ENCODE data around the gene CYB561. TPM values are rescaled to one million over a fixed set of nuclear protein-coding genes. Genes with fewer than 3 reads are reported as not detected.

CYB561 gene
- total RNA-seq, 1 experiment from 2014 or later = 52.1 TPM

DNA sequence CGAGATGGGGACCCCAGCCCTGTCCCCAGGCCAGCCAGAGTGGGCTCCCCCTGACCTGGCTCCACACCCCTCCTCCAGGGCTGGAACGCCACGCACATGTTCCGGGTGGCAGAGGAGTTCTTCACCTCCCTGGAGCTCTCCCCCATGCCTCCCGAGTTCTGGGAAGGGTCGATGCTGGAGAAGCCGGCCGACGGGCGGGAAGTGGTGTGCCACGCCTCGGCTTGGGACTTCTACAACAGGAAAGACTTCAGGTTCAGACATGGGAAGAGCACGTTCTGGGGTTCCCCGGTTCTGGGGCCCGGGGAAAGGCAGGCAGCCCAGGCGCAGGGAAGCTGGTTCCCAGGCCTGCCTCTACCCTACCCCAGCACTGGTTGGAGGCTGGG, 35.4 kb upstream of the CYB561 start:
- no peak for DNase-seq
- H3K4me1 Mint-ChIP-seq (ENCODE audit: low read depth, unreplicated experiment) = no peaks in the 10 kb centered on the region
- H3K9me3 Mint-ChIP-seq (ENCODE audit: low read depth, unreplicated experiment) = no peaks in the 10 kb centered on the region
- no peak overlapping the region for H3K27ac Mint-ChIP-seq (ENCODE audit: unreplicated experiment)
- no TSS peak for BruUV-seq (replicated peaks)
- CTCF ChIA-PET = interaction anchor here (0.7 to 4.8 kb wide), 2 partner anchors 56 to 70 kb away, joined by 5 to 50 read pairs; no protein-coding TSS in a partner anchor
- intact Hi-C loops (cut with micrococcal nuclease; ENCODE audit: unreplicated experiment) = no loop called here
- no peaks in the 10 kb centered on the region for H3K27me3 Mint-ChIP-seq (ENCODE audit: unreplicated experiment)
- H3K36me3 Mint-ChIP-seq (ENCODE audit: insufficient read depth, unreplicated experiment) = peaks cover 15% of the 10 kb centered on the region
- TF ChIP-seq, protein P1, sequence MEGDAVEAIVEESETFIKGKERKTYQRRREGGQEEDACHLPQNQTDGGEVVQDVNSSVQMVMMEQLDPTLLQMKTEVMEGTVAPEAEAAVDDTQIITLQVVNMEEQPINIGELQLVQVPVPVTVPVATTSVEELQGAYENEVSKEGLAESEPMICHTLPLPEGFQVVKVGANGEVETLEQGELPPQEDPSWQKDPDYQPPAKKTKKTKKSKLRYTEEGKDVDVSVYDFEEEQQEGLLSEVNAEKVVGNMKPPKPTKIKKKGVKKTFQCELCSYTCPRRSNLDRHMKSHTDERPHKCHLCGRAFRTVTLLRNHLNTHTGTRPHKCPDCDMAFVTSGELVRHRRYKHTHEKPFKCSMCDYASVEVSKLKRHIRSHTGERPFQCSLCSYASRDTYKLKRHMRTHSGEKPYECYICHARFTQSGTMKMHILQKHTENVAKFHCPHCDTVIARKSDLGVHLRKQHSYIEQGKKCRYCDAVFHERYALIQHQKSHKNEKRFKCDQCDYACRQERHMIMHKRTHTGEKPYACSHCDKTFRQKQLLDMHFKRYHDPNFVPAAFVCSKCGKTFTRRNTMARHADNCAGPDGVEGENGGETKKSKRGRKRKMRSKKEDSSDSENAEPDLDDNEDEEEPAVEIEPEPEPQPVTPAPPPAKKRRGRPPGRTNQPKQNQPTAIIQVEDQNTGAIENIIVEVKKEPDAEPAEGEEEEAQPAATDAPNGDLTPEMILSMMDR (IDR thresholded peaks at IDR 0.05; ENCODE audit: unreplicated experiment) = no peak
- H3K4me3 Mint-ChIP-seq (ENCODE audit: low read depth, unreplicated experiment) = no peak overlapping the region

DNA sequence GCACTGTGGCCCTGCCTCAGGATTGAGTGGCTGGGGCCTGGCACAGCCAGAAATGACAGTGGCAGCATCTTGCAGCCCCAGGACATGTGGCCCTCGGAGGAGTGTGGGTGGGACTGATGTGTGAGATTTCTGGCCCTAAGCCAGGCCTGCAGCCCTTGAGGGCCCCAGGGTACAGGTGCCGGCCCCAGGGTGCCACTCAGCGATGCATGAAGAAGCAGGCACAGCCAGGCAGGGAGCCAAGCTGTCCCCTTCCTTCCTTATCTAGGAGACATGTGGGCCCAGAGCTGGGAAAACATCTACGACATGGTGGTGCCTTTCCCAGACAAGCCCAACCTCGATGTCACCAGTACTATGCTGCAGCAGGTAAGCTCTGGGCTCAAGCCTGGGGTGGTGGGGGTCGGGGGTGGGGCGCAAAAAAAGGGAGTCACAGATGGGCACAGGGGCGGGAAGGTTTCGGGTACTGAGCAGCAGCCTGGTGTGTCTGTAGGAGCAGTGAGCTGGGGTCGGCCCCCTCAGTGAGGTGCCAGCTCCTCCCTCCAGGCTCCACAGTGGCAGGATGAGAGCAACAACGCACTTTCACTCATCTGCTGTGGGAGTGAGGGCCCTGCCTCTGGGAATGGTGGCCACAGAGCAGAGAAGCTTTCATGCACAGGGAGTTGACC, 34.9 kb upstream of the CYB561 start:
- no peaks in the 10 kb centered on the region for H3K27me3 Mint-ChIP-seq (ENCODE audit: unreplicated experiment)
- TF ChIP-seq, protein P1 (IDR thresholded peaks at IDR 0.05; ENCODE audit: unreplicated experiment) = no peak
- H3K27ac Mint-ChIP-seq (ENCODE audit: unreplicated experiment) = no peak overlapping the region
- no peak overlapping the region for H3K4me3 Mint-ChIP-seq (ENCODE audit: low read depth, unreplicated experiment)
- BruUV-seq (replicated peaks) = no TSS peak
- CTCF ChIA-PET = interaction anchor here (0.7 to 4.8 kb wide), 2 partner anchors 56 to 70 kb away, joined by 5 to 50 read pairs; no protein-coding TSS in a partner anchor
- intact Hi-C loops (cut with micrococcal nuclease; ENCODE audit: unreplicated experiment) = no loop called here
- DNase-seq = no peak
- peaks cover 15% of the 10 kb centered on the region for H3K36me3 Mint-ChIP-seq (ENCODE audit: insufficient read depth, unreplicated experiment)
- no peaks in the 10 kb centered on the region for H3K9me3 Mint-ChIP-seq (ENCODE audit: low read depth, unreplicated experiment)
- H3K4me1 Mint-ChIP-seq (ENCODE audit: low read depth, unreplicated experiment) = no peaks in the 10 kb centered on the region

GRCh38 chr17:63480192-63480784, 34.2 kb upstream of the CYB561 start:
- Mint-ChIP-seq H3K27me3 (ENCODE audit: unreplicated experiment) (no peaks in the 10 kb centered on the region), H3K36me3 (ENCODE audit: insufficient read depth, unreplicated experiment) (peaks cover 15% of the 10 kb centered on the region), H3K4me1 (ENCODE audit: low read depth, unreplicated experiment) (no peaks in the 10 kb centered on the region), H3K9me3 (ENCODE audit: low read depth, unreplicated experiment) (no peaks in the 10 kb centered on the region), H3K27ac (ENCODE audit: unreplicated experiment) (no peak overlapping the region), H3K4me3 (ENCODE audit: low read depth, unreplicated experiment) (no peak overlapping the region)
- no peak for DNase-seq
- TF ChIP-seq, protein P1 (IDR thresholded peaks at IDR 0.05; ENCODE audit: unreplicated experiment) = no peak
- CTCF ChIA-PET = interaction anchor here (4.8 kb wide), 1 partner anchor 55 kb away, joined by 50 read pairs; no protein-coding TSS in a partner anchor
- intact Hi-C loops (cut with micrococcal nuclease; ENCODE audit: unreplicated experiment) = no loop called here
- BruUV-seq (replicated peaks) = no TSS peak

DNA sequence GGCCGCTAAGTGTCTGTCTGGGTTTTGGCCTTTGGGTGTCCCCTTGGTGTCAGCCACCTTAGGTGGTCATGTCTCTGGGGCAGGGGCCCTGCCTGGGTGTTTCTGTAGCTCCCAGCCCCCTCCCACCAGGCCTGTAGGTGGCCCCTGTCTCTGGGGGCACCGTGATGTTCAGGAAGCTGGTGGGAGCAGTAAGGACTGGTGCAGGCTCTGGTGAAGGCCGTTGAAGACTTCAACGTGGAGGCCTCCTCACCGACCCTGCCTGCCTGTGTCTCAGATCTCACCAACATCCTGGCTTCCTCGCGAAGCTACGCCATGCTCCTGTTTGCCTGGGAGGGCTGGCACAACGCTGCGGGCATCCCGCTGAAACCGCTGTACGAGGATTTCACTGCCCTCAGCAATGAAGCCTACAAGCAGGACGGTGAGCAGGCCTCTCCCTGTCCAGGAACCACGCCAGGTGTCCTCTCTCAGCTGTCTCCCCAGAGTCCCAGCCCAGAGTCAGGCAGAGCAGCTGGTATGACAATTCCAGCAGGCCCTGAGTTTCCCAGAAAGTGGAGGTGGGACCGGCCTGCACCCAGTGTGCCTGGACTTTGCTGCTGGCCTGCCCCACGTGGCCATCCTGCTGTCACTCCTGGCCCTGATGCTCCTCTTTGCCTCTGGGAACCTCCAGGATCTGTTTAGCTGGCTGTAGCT, 33.5 kb upstream of the CYB561 start:
- BruUV-seq (replicated peaks) = no TSS peak
- DNase-seq = no peak
- TF ChIP-seq, protein P1 (IDR thresholded peaks at IDR 0.05; ENCODE audit: unreplicated experiment) = no peak
- no peaks in the 10 kb centered on the region for H3K4me1 Mint-ChIP-seq (ENCODE audit: low read depth, unreplicated experiment)
- H3K27me3 Mint-ChIP-seq (ENCODE audit: unreplicated experiment) = no peaks in the 10 kb centered on the region
- intact Hi-C loops (cut with micrococcal nuclease; ENCODE audit: unreplicated experiment) = loop anchor here (1.0 kb wide), 1 partner anchor 54 kb away; no protein-coding TSS in a partner anchor
- no peak overlapping the region for H3K4me3 Mint-ChIP-seq (ENCODE audit: low read depth, unreplicated experiment)
- CTCF ChIA-PET = interaction anchor here (0.9 to 4.8 kb wide), 7 partner anchors 17 to 927 kb away, joined by 3 to 50 read pairs (median 3); no protein-coding TSS in a partner anchor
- H3K27ac Mint-ChIP-seq (ENCODE audit: unreplicated experiment) = no peak overlapping the region
- H3K36me3 Mint-ChIP-seq (ENCODE audit: insufficient read depth, unreplicated experiment) = peaks cover 15% of the 10 kb centered on the region
- H3K9me3 Mint-ChIP-seq (ENCODE audit: low read depth, unreplicated experiment) = no peaks in the 10 kb centered on the region

Data from Calu3 (cell line).